Mucosa of descending colon (tissue), 3 donors: Measurements from ENCODE around the gene COG4. TPM values are rescaled to one million over a fixed set of nuclear protein-coding genes. Genes with fewer than 3 reads are reported as not detected.

ENCODE experiments used
- ATAC-seq: fragments of 200-7000 bp; cut with Tn5 transposase; one replicate; pipeline ENCODE4 v1.9.1; 2020; ENCODE audit warnings: mild to moderate bottlenecking, moderate library complexity
- DNase-seq, 3 donors: peaks; one replicate each; pipeline ENCODE4 v3.0.0-alpha.2; 2020
- H3K36me3 ChIP-seq: fragments of 200-600 bp; one replicate; pipeline ENCODE4 v1.8.0; 2021; ENCODE audit warnings: low read depth, mild to moderate bottlenecking
- H3K4me1 ChIP-seq: fragments of 200-600 bp; one replicate; pipeline ENCODE4 v1.8.0; 2021; ENCODE audit warnings: low read depth, mild to moderate bottlenecking
- H3K4me3 ChIP-seq: fragments of 200-600 bp; one replicate; pipeline ENCODE4 v1.8.0; 2021; ENCODE audit warnings: mild to moderate bottlenecking
- H3K9me3 ChIP-seq: fragments of 200-600 bp; one replicate; pipeline ENCODE4 v1.8.0; 2021; ENCODE audit warnings: mild to moderate bottlenecking
- intact Hi-C, 2 donors: fragments of 100-400 bp; cut with DNase I in 1 of 2; cut with micrococcal nuclease in 1 of 2; formaldehyde crosslinking; loops; one replicate each; pipeline versions ENCODE4 v1.11.0 to v1.11.1; 2022; cut with DNase I, micrococcal nuclease
- total RNA-seq, 3 donors: library from RNA; stranded (reverse); fragmentation: NEBNext Ultra II Directional in 2 of 3; extraction: Animal tissue kit (Norgen Biotek cat#: 25700) in 2 of 3; gene quantifications; one replicate each; pipeline versions ENCODE4 v1.2.1 to v1.2.4, GENCODE V29; 2021 to 2023
- TF ChIP-seq, protein P1 (sequence below): fragments of 200-600 bp; IDR thresholded peaks from one replicate; pipeline ENCODE4 v1.8.0; 2022; ENCODE audit warnings: antibody characterized with exemption, mild to moderate bottlenecking
- donor health status: DM: no; HTN: no; CAD: no; lungs with moderate emphysema.
- donor health status: DM: no; HTN: no; CAD: no.
- donor health status: DM: no; HTN: yes; CAD: no.

COG4 gene
- total RNA-seq, 3 donors from 2014 or later: 58.3 to 66.2 (median 60.5) TPM

DNA sequence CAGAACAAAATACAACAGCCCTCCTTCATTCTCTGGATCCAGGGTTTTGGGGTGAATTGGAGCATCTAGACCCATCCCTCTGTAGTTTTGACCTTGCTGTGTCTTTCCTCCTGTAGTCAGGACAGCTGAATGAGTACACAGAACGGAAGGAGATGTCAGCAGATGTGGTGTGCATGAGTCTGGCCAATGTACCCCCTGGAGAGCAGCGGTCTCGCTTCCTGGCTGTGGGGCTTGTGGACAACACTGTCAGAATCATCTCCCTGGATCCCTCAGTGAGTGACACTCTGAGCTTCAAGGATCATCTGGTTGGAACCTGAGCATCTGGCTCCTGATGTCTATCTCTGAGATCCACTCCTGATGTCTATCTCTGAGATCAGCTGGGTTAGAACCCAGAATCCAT is 32.7 kb upstream of the COG4 start:
- peaks cover 26% of the 10 kb centered on the region for H3K36me3 ChIP-seq
- H3K4me3 ChIP-seq: no peak overlapping the region
- ATAC-seq (no peak), DNase-seq (no peak)
- no peaks in the 10 kb centered on the region for H3K4me1 ChIP-seq
- TF ChIP-seq, protein P1, sequence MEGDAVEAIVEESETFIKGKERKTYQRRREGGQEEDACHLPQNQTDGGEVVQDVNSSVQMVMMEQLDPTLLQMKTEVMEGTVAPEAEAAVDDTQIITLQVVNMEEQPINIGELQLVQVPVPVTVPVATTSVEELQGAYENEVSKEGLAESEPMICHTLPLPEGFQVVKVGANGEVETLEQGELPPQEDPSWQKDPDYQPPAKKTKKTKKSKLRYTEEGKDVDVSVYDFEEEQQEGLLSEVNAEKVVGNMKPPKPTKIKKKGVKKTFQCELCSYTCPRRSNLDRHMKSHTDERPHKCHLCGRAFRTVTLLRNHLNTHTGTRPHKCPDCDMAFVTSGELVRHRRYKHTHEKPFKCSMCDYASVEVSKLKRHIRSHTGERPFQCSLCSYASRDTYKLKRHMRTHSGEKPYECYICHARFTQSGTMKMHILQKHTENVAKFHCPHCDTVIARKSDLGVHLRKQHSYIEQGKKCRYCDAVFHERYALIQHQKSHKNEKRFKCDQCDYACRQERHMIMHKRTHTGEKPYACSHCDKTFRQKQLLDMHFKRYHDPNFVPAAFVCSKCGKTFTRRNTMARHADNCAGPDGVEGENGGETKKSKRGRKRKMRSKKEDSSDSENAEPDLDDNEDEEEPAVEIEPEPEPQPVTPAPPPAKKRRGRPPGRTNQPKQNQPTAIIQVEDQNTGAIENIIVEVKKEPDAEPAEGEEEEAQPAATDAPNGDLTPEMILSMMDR: no peak
- intact Hi-C loops: no loop called here
- H3K9me3 ChIP-seq: no peaks in the 10 kb centered on the region

DNA sequence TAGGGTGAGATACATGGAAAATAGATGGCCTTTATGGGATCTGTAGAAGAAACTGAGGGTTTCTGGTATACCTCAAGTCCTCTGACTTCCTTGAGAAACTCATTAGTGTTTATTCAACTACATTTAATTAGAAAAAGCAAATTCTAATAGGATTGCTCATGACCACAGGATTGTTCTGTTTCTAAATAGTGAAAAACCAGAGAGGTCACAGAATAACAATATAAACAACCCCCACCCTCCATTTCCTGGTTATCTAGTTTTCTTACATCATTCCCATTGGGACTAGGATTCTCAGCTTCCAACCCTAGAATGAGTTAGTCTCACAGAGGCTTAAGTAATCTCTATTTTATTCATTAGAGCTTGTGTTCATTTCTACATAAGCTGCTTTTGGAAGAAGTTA is 30.3 kb upstream of the COG4 start:
- Histone ChIP-seq H3K4me1 (no peaks in the 10 kb centered on the region), H3K4me3 (no peak overlapping the region), H3K9me3 (no peaks in the 10 kb centered on the region), H3K36me3 (peaks cover 35% of the 10 kb centered on the region)
- intact Hi-C loops: no loop called here
- ATAC-seq (no peak), DNase-seq (no peak)
- TF ChIP-seq, protein P1: no peak

DNA sequence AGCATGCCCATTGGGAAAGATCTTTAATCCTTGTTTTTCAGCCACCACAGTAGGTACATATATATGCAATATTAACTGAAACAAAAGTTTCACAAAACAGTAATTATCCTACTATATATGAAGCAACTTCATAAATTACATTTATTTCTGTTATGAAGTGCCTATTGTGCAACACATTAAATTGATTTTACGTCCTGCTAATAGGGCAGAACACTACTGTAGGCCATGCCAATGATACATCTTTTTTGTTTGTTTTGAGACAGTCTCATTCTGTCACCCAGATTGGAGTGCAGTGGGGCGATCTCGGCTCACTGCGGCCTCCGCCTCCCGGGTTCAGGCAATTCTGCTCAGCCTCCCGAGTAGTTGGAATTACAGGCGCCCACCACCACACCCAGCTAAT is 29.3 kb upstream of the COG4 start:
- no peak for ATAC-seq
- TF ChIP-seq, protein P1: no peak
- peaks cover 32% of the 10 kb centered on the region for H3K36me3 ChIP-seq

DNA sequence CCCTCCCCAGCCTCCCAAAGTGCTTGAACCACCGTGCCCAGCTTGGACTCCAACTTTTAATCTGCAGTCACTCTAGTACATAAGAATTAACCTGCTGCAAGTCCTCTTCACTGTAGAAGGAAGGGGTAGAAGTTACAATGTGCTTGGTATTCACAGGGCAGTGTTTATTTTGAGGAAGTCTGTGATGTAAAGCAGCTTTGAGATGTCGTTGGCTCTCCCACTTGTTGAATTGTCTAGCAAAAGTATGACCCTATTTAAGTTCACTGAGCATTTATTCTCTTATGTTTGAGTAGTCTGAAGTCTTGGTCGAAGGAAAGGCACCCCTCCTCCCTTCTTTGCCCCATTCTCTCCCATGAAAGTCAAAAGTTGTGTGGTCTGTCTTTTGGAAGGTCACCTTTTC is 28.4 kb upstream of the COG4 start:
- DNase-seq (no peak), ATAC-seq (no peak)
- intact Hi-C loops: no loop called here
- Histone ChIP-seq H3K4me1 (no peaks in the 10 kb centered on the region), H3K4me3 (no peak overlapping the region), H3K36me3 (peaks cover 28% of the 10 kb centered on the region), H3K9me3 (no peaks in the 10 kb centered on the region)
- TF ChIP-seq, protein P1: no peak

More for the DNA sequence above, 29.3 kb upstream of the COG4 start:
- no peaks in the 10 kb centered on the region for H3K9me3 ChIP-seq
- no peak for DNase-seq
- no peaks in the 10 kb centered on the region for H3K4me1 ChIP-seq
- no peak overlapping the region for H3K4me3 ChIP-seq
- intact Hi-C loops: no loop called here

DNA sequence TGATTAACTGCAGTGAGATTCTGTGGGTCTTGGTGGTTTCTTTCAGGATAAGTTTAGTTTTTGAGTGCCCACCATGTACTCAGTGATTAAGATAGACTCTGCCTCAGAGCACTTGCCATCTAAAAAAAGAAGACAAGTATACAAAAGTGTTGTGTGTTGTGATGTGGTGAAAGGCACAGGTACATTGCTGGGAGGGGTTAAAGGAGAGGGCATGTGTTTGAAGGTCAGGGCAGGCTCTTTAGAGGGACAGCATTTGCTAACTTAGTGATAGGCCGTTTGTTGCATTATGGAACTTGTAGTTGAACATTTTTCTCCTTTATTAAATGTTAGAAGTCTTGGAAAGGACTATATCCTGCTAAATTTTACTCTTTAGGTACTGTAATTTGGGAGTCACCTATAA is 26.7 kb upstream of the COG4 start:
- no peak overlapping the region for H3K4me3 ChIP-seq
- peaks cover 22% of the 10 kb centered on the region for H3K36me3 ChIP-seq
- no peaks in the 10 kb centered on the region for H3K4me1 ChIP-seq
- TF ChIP-seq, protein P1: no peak
- H3K9me3 ChIP-seq: no peaks in the 10 kb centered on the region
- DNase-seq (no peak), ATAC-seq (no peak)
- intact Hi-C loops: no loop called here

DNA sequence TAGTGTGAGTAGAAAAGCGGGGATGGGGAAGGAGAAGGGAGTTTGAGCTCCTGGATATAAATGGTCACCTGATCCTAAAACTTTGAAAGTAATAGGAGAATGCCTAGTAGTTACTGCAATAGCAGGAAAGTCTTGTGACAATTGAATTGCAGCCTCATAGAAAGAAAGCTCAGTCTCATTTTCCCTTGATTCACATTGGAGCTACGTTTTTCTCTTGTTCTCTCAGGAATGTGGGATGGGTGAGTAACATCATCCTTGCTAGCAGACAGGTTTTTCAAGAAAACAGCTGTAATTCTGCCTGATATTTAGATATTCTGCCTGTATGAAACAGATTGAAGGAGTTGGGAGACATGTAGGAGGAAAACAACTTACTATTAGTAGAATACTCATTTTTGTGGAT is 25.6 kb upstream of the COG4 start:
- ATAC-seq: no peak
- intact Hi-C loops: no loop called here
- H3K36me3 ChIP-seq: peaks cover 11% of the 10 kb centered on the region

More for the DNA sequence above, 25.6 kb upstream of the COG4 start:
- no peaks in the 10 kb centered on the region for H3K4me1 ChIP-seq
- H3K9me3 ChIP-seq: no peaks in the 10 kb centered on the region
- H3K4me3 ChIP-seq: no peak overlapping the region
- DNase-seq: no peak
- TF ChIP-seq, protein P1: no peak
